Hematopoietic multipotent progenitor cell treated with erythropoietin and hydrocortisone succinate and interleukin-3 and kit ligand, for 17 days (in vitro differentiated cells): Measurements from ENCODE around the gene OBP2B.
A peak's percentile ranks its signal among the peaks of the same experiment; 100 is the strongest.
"Not testable (repeated sequence)": the region's sequence is repeated elsewhere in the genome, so short reads cannot be mapped to it uniquely, and the experiment has no call there.

Source experiments
- DNase-seq: peaks from one replicate; pipeline ENCODE4 v3.0.0-alpha.2; 2015; ENCODE audit warnings: low spot score

OBP2B gene

GRCh38 chr9:133238272-133238850, 29.3 kb upstream of the OBP2B start:
- peak; percentile 16 for DNase-seq

DNA sequence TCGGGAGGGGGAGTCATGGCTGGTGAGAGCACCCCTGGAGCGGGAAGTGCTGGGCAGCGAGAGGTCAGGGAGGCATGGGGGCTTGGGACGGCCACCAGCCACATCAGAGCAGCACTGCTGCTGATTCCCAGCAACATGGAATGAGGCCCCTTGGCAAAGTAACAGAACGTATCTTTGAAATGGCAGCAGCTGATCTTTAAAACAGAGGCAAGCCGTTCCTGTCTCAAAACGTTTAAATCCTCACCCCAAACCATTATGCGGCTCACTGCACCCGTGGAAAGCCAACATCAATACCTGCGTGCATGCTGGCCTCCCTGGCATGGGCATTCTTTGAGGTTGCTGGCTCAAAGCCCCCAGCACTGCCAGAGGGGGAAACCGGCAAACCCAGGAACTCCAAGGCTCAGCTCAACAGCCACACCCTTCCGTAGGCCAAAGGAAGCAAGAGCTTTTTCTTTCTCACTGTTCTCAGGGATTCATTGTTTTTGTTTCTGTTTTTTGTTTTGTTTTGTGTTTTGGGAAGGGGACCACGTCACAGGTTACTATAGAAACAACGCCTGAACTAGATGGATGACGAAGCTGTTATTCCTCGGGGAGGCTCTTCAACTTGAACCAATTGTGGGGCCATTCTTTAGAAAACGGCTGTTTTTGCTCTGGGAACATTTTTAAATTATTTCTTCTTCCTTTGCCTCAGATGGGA, 28.1 kb upstream of the OBP2B start:
- DNase-seq: no peak

GRCh38 chr9:133236291-133237034, 27.4 kb upstream of the OBP2B start:
- DNase-seq: not testable (repeated sequence)

DNA sequence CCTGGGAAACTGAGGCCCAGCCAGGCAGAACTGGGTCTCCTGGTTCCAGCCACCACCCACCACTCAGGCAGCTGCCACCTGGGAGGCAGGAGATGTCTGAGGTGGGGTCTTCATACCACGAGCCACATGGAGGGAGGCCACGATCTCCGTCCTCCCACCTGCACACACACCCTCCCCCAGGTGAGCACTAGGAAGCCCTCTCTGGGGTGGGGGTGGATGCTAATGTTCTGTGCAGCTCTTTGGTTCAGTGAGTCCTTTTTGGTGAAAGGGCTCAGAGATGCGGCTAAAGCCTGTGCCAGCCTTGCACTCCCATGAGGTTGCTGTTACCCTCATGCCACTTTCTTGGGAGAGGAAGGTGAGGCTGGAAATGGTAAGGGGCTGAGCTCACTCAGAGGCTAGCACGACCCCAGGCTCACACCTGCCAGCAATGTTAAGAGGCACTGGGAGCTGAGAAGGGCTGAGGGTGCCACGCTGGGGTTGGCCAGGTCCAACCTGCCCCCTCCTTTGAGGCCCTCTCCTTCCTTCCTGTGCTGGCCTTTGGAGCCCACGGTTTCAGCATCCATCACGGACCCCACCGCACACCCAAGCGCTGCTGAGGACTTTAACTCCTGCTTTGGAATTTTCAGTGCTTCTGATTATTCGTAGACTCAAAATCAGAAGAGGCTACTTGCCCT, 26.6 kb upstream of the OBP2B start:
- no peak for DNase-seq

DNA sequence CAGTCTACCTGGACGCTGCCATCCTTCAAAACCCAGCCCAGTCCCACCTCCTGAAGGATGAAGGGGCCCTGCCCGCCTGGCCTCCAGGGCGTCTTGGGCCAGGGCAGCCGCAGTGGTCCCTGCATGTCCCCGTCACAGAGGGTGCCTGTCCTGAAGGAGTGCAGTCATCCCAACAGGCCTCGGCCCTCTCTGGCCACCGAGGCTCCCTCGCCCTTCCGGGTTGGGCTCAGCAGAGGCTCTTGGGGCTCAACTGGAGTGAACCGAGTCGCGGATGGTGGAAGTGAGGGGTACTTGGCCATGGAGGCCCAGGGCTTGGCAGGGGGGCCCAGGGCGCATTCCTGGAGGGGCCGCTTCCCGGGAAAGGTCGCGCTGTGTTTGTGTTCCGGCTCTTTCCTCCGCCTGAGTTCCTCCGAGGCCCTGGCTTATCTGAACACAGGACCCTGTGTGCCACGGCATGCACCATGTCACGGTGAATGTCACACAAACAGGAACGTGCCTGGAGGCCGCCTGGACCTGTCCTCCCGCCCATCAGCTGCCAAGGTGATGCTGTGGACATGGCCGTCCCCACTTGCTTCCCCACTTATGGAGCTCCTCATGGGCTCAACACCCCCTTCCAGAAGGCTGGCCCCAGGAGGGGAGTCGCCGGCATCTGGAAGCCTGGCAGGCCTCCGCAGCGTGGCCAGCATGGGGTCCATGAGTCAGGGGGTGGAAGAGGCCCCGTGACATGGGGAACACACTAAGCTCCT, 25.7 kb upstream of the OBP2B start:
- DNase-seq: no peak

DNA sequence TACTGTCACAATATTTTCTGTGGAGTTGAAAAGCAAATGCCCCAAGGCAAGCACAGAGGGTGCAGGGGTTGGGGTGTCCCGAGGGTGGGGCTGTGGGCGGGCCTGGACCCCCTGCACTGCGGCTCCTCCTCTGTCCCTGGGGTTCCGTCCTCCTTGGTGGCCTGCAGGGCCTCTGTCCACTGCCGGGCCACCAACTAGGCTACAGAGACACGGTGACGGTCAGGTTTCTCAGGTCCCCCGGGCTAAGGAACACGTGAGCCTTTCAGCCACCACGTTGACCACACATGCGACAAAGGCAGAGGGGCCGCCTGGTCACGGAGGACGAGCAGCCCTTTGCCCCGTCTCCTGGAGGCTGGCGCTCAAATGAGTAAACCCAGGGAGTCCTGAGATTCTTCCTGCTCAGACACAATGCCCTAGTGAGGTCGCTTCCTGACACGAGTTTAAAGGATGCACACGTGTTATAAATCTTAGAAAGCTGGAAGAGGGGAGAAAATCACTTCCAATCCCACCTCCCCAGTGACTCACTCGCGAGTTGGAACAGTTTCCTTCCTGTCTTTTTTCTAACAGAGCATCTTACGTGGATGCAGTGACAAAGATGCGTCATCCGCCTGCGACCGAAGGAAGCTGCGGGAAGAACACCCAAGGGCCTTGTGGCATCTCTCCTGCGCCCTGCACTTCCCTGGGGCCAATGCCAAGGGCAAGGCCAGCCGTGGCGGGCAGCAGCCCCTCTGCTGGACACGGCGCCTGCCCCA, 24.8 kb upstream of the OBP2B start:
- DNase-seq: no peak

DNA sequence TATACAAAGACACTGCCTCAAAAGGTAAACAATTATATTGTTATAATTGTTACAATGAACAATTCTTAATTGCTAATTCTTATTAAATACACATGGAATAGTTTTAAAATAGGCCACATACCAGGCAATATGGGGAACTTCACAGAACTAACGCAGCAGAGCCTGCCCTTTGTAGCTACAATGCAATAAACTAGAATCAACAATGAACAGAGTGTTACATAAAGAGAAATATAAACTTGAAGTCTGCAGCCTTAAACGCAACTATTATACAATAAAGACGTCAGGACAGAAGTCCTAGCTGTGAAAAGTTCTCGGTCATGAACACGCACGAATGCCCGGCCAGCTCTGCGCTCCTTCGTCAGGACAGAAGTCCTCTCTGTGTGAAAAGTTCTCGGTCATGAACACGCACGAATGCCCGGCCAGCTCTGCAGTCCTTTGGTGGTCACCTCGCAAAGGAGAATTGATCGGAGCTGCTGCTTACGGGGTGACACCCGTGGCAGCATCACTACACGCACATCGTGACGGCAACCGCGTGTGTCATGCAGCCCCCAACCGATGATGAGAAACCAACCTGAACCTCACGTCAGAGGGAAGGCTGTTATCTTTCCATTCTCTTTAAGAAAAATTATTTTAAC, 23.0 kb upstream of the OBP2B start:
- DNase-seq: not testable (repeated sequence)

DNA sequence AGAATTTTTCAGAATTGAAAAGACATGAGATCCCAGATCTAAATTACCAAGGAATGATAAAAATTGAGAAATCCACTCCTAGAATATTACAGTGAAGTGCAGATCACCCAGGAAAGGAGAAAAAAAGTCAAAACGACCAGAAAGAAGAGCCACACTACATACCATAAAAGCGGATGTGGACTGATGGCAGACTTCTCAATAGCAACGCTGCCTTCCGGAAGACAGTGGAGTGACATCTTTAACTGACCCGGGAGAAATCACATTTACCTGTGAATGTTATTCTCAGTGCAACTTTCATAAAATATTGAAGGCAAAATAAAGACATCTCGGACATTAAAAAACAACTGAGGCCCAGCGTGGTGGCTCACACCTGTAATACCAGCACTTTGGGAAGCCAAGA, 21.5 kb upstream of the OBP2B start:
- DNase-seq: not testable (repeated sequence)

DNA sequence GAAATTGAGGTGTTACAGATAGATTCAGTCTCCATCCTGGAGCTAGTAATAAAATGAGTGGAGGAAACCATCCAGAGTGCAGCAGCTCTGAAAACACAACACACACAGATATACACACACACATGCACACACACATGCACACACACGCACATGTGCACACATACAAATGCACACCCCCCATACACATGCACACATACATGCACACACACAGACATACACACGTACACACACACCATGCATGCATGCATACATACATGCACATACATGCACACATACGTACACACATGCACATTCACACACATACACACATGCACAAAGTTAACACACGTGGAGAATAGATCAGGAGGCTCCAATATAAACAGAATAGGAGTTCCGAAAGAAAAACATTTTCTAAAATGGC, 21.0 kb upstream of the OBP2B start:
- no peak for DNase-seq

DNA sequence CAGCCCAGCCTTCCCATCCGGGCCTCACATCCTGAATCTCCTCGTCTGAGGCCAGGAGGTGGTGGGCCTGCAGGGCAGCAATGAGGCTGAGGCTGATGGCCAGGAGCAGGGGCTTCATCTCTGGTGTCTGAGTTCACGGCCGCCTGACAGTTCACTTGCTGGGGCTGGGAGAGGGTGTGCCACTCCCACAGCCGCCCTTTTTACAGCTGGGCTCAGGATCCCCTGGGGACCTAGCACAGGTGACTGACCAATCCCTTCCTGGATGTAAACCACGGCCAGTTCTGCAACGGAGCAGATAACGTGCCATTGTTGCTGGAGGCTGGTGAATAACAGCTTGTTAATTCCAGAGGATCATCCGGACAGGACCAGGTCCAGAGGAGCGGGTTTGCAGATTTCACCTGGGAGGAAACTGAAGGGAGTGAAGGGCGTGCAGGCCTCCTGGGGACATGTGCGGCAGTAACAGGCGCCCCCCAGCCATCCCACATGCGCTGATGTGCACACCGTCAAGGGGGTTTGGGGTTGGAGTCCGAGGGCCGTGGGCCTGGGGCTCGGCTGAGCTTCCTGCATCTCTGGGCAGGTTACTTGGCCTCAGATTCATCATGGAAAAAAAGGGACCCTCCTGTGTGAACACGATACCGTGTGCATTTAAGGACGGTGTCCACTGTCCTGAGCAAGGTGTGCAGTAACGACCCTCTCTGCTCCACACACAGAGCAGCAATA, 19.6 kb upstream of the OBP2B start:
- not testable (repeated sequence) for DNase-seq

DNA sequence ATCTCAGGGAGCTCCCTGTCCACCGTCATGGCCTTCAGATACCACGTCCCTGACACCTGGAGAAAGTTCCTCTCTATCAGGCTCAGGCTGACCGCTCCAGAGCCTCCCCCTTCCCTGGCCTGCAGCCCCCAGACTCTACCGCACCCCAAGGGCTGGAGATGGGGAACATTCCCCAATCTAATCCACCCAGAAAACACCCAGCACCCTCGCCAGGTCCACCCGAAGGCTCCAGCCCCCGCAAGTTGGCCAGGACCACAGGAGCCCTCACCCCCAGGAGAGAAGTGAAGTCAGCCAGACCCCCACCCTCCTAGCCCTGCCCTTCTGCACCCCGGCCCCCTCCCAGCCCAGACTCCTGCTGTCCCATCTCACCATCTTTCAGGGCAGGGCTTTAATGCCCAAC, 18.9 kb upstream of the OBP2B start:
- DNase-seq: not testable (repeated sequence)

- DNase-seq: no peak
Observed at GRCh38 chr9:133227242-133227860, 18.3 kb upstream of the OBP2B start.

DNA sequence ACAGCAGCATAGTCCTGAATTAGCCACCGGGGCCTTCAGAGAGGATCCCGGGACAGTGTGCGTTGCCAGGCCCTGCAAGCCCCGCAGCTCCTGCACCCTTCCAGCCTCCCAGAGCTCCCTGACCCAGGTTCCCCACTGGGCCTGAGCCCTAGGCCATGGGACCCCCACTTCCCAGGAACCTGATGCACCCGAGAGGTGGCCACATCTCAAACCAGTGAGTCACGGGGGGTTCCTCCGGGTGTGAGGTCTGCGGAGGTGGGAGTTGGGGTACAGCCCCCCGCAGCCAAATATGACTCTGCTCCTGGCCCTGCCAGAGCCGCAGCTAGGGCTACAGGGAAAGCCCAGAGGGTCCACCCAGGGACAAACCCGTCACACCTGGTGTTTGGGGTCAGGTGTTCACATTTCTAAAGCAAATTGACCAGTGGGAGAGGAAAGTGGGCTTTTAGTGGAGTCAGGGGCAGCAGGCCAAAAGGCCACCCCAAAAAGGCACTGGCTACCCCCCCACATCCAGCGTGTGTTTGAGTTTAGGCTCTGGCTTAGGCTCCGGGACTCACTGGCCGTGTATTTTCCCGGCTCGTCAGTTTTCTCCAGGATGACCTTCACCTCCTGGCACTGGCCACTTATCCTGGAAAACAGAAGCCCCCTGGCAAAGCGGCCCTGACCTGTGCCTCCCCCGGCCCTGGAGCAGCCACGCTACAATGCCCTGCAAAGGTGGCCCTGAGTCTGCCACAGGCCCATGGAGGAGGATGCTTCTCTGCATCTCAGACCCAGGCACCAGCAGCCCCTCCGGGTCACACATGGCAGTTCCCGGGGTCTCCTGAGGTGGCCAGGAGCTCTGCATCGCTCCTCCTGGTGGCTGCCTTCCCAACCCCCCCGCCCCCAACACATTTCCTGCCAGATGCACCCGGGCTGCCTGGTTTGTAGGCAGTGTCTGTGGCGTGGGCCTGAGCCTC, 17.4 kb upstream of the OBP2B start:
- DNase-seq: no peak

DNA sequence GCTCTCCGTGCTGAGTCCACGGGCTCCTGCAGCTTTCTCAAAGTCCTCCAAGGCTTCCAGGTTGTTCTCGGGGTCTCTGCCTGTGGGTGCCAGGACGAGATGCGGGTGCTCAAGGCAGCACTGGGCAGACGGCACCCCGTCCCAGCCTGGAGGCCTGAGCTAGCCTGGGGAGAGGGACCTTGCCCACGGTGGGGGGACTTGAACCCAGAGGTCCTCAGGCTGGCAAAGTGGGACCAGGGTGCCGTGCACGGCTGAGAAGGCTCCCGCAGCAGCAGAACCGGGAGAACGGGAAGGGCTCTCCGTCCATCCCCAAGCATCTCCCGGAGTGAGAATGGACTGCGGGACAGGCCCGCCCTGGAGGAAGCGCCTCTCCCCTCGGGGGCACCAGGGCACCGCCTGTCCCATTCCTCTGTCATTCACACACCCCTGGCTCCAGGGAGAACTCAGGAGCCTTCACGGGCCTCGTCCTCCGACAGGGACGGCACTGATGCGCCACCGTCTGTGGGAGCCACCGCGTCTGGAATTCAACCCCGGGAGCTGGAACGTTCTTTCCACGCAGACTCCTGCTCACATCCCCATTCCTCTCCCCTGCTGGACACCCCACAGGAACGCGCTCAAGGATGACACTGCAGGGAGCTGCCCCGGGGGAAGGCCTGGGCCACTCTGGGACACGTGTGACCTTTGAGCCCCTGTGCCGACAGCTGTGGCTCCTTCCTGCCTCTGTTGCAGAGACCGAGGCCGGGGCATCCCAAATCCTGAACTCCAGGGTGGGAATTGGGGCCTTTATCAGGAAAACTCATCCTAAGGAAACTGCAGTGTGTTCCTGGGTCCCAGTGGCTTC, 16.3 kb upstream of the OBP2B start:
- no peak for DNase-seq

GRCh38 chr9:133224762-133225161, 15.7 kb upstream of the OBP2B start:
- no peak for DNase-seq

DNA sequence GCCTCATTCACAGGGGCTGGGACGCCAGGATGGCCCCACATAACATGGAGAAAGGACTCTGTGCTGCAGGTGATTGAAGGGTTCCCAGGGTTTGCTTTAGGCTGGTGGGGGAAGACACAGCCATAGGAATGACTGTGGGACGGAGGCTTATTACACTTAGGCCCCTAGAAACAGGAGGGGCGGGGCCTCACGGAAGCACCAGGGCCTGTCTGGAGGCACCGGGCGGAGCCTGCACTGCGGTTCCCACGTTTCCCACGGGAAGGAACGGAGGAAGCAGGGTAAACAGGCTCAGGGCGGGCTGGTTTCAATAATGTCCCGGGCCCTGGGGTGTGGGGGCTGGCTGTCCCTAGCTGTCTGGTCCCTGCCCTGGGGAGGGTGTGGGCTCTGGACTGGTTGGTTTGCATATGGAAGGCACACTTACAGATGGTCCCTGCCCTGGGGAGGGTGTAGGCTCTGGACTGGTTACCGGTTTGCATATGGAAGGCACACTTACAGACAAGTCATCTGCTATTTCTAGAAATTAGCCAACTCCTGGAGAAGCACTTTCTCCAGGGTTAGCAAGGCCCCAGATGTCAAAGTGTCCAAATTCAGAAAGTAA, 14.2 kb upstream of the OBP2B start:
- not testable (repeated sequence) for DNase-seq

- DNase-seq: not testable (repeated sequence)
Observed at GRCh38 chr9:133221994-133222393, 12.9 kb upstream of the OBP2B start.
